Omental fat pad (tissue), 4 donors: Measurements from ENCODE around the gene ZNF407. TPM values are rescaled to one million over a fixed set of nuclear protein-coding genes. Genes with fewer than 3 reads are reported as not detected.

Experiments used
- ATAC-seq: fragments of 150-250 bp; one replicate; pipeline ENCODE4 v1.9.1; 2016; ENCODE audit warnings: mild to moderate bottlenecking, moderate library complexity; ENCODE audit not compliant: low FRiP score
- DNase-seq: peaks from one replicate; pipeline ENCODE4 v3.0.0-alpha.2; 2019; ENCODE audit warnings: low spot score
- total RNA-seq, 4 donors: library from RNA; depleted of rRNA; stranded (reverse); fragments of >200 nt; gene quantifications; one replicate each; pipeline ENCODE4 v1.1.0, GENCODE V29; 2016
- TF ChIP-seq, protein P1 (sequence below), 3 donors: fragments of 450-650 bp; IDR thresholded peaks; one replicate each; pipeline ENCODE4 v1.5.1; 2016 to 2017; ENCODE audit warnings: antibody characterized with exemption in 3 of 3, mild to moderate bottlenecking in 3 of 3, moderate library complexity in 2 of 3

Gene ZNF407
- total RNA-seq, 4 donors from 2014 or later: 13.4 to 26.7 (median 19.7) TPM

DNA sequence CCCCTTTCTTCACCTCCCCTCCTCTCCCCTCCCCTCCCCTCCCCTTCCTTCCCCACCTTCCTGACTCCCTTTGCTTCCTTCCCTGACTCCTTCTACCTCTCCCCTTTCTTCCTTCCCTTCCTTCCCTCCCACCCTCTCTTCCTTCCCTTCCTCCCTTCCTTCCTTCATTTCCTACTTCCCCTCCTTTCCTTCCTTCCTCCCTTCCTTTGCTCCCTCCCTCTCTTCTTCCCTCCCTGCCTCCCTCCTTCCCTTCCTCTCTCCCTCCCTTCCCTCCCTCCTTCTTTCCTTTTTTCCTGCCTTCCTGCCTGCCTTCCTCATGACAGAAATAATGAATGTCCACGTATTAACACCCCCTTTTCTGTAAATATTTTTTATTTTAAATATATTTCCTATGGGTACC, 260.2 kb downstream of the ZNF407 start:
- TF ChIP-seq, protein P1, sequence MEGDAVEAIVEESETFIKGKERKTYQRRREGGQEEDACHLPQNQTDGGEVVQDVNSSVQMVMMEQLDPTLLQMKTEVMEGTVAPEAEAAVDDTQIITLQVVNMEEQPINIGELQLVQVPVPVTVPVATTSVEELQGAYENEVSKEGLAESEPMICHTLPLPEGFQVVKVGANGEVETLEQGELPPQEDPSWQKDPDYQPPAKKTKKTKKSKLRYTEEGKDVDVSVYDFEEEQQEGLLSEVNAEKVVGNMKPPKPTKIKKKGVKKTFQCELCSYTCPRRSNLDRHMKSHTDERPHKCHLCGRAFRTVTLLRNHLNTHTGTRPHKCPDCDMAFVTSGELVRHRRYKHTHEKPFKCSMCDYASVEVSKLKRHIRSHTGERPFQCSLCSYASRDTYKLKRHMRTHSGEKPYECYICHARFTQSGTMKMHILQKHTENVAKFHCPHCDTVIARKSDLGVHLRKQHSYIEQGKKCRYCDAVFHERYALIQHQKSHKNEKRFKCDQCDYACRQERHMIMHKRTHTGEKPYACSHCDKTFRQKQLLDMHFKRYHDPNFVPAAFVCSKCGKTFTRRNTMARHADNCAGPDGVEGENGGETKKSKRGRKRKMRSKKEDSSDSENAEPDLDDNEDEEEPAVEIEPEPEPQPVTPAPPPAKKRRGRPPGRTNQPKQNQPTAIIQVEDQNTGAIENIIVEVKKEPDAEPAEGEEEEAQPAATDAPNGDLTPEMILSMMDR (IDR thresholded peaks at IDR 0.05): no peak
- ATAC-seq (no peak), DNase-seq (no peak)

DNA sequence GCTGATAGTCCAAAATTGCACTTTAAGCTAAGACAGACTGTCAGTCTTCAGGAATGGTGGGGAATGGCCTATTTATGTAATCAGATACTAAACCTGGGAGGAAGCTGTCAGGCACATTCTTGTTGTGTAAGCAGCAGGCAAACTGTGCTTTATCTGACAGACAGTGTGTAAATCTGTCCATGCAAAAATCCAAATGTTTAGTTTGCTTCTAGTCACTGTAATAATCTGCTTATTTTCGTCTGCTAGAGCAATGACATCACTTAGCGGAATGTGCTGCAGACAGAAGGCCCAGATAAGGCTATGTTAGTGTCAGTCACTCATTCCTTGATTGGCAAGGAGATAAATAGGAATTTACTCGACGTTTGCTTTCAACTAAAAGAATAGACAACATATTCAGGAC, 263.5 kb downstream of the ZNF407 start:
- TF ChIP-seq, protein P1 (IDR thresholded peaks at IDR 0.05): no peak
- no peak for ATAC-seq
- no peak for DNase-seq

DNA sequence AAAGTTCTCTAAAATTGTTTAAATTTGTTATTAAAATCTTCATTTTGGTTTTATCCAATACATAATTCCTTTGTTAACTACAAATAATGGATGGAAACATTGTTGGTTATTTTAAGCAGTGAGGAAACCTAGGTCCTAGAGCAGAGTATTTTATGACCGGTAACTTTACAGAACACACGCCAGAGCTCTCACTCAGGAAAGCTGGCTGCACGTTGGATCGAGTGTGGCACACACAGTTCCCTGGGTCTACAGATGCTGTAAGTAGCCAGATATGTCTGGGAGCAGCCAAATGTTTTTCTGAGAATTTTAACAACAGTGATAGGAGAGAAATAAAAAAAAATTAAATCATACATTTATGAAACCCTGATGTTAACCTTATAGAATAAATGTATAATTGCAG, 264.4 kb downstream of the ZNF407 start:
- TF ChIP-seq, protein P1 (IDR thresholded peaks at IDR 0.05): no peak
- ATAC-seq: no peak
- no peak for DNase-seq

DNA sequence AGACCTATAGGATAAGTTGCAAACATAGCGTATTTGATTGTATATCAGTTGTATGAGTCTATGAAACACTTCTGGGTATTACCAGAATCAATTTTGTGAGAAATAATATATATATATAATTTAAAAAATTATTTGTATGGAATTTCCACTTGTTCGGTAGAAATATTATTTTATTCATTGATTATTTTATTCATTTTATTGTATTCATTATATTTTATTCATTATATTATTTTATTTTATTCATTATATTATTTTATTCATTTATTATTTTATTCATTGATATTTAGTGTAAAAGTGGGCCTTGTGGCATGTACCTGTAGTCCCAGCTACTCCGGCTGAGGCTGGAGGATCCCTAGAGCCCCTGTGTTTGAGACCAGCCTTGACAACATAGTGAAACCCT, 268.9 kb downstream of the ZNF407 start:
- no peak for ATAC-seq
- TF ChIP-seq, protein P1 (IDR thresholded peaks at IDR 0.05): no peak

DNA sequence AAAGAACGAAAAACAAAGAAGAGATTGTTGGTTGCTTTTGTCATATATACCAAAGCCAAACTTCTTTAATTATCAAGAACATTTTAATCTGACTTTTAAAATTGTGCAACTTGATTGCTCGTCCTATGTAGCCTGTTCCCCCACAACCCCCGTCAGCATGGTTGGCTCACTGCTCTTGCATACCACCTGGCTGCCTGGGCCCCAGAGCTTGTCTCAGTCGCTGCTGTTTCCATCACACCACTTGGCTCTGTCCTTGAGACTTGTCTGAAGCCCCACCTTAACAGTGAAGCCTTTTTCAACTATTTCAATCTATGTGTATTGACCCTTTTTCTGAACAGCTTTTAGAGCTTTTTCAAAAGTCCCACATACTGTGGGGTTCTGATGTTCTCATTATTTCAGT, 270.8 kb downstream of the ZNF407 start:
- no peak for ATAC-seq
- no peak for DNase-seq
- TF ChIP-seq, protein P1 (IDR thresholded peaks at IDR 0.05): no peak

More for the DNA sequence above, 268.9 kb downstream of the ZNF407 start:
- DNase-seq: no peak

DNA sequence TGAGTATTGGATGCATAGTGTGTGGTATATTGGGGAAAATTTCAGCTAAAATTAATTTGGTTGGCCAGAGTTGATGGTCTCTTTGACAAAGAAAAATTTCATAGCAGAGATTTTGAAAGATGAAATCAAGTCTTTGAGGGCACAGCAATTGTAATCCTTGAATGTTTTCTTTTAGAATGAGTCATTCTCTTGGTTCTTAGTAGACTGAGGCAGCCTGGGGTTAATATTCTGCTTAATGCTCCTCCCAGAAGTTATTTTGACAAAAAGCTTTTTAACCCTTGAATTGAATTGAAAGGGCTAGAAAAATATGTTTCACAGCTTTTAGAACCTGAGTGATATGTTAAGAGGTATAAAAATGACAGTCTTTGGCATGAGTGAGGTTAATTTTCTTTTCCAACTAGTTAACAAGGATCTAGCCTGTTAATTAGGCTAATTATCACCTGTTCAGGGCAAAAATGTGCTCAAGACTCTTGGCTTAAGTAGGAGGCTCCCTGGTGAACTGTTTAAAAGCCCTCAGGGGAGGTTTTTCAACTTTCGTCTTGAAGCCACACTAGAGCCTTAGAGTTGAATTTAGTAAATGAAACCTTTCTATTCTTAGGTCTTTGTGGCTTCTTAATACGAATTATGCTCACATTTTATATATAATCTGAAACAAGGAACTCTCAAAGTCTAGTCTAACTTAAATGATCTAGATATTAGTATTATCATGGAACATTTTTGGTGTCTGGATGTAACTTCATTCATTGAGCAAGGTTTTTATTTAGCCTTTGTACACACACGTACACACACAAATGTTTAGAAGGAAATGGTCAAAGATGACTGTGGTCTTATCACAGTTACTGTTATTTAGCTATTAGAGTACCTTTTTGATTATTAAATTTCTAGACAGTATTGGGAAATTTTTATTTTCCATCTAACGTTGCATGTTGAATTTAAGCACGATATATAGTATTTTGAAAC, 272.5 kb downstream of the ZNF407 start:
- DNase-seq: no peak
- TF ChIP-seq, protein P1 (IDR thresholded peaks at IDR 0.05): no peak
- no peak for ATAC-seq

DNA sequence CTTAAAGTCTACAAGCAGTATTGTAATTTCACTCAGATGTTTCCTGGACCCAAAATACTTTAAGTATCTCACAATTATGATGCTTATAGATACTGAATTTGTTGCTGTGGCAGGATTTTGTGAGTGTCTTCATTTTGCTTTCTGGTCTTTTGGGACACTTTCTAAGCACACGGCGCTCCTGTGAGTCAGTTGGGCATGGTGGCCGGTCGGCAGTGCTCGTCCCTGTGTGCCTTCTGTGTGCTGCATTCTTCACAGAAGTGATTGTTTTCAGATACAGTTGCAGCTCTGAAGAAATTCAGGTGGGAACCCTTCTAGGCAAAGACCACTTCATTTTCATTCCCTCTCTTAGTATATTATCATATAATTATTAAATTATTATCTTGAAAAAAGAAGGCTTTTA, 273.3 kb downstream of the ZNF407 start:
- no peak for DNase-seq
- TF ChIP-seq, protein P1 (IDR thresholded peaks at IDR 0.05): no peak
- ATAC-seq: no peak
